Epithelial cell of prostate (primary cell): ENCODE measurements around the gene ZCWPW1.
"Not testable (repeated sequence)": the region's sequence is repeated elsewhere in the genome, so short reads cannot be mapped to it uniquely, and the experiment has no call there.

Source experiments
- DNase-seq: peaks from one replicate; pipeline ENCODE4 v3.0.0-alpha.2; 2011; ENCODE audit warnings: low read depth, low spot score
- H3K27ac ChIP-seq: fragments of 450-650 bp; 2 replicates; pipeline ENCODE4 v1.5.1; 2017; ENCODE audit warnings: mild to moderate bottlenecking

ZCWPW1 gene

GRCh38 chr7:100360135-100360854, 68.2 kb downstream of the ZCWPW1 start:
- DNase-seq = no peak
- no peak overlapping the region for H3K27ac ChIP-seq

GRCh38 chr7:100358857-100359212, 69.7 kb downstream of the ZCWPW1 start:
- H3K27ac ChIP-seq = no peak overlapping the region
- DNase-seq = no peak

GRCh38 chr7:100358027-100358856, 70.3 kb downstream of the ZCWPW1 start, which contains the start of gene PILRB:
Gene PILRB, plus strand, starts transcription at chr7:100358117. Its CDS starts 186 bp downstream, at chr7:100358303.
- no peak within 1 kb of the TSS for H3K27ac ChIP-seq
- DNase-seq = no peak

GRCh38 chr7:100357131-100357561, 71.4 kb downstream of the ZCWPW1 start:
- no peak overlapping the region for H3K27ac ChIP-seq
- no peak for DNase-seq

- H3K27ac ChIP-seq = no peak overlapping the region
- DNase-seq = no peak
These were observed 72.0 kb downstream of the ZCWPW1 start for GRCh38 chr7:100356416-100357068.

GRCh38 chr7:100353685-100354330, 74.7 kb downstream of the ZCWPW1 start:
- DNase-seq = no peak
- H3K27ac ChIP-seq = no peak overlapping the region

GRCh38 chr7:100352984-100353684, 75.4 kb downstream of the ZCWPW1 start:
- no peak for DNase-seq
- no peak overlapping the region for H3K27ac ChIP-seq

GRCh38 chr7:100352230-100352781, 76.2 kb downstream of the ZCWPW1 start:
- DNase-seq, H3K27ac ChIP-seq: not testable (repeated sequence)

GRCh38 chr7:100351657-100352058, 76.8 kb downstream of the ZCWPW1 start:
- DNase-seq = no peak
- no peak overlapping the region for H3K27ac ChIP-seq
